HG03432 (cell line): ENCODE measurements around the gene BRD1.
"Not testable (repeated sequence)": the region's sequence is repeated elsewhere in the genome, so short reads cannot be mapped to it uniquely, and the experiment has no call there.

Experiments
- ATAC-seq: cut with Tn5 transposase; IDR thresholded peaks from one replicate; pipeline ENCODE4 v1.9.1; 2021; ENCODE audit warnings: mild to moderate bottlenecking, moderate library complexity; ENCODE audit not compliant: unreplicated experiment

Gene BRD1

GRCh38 chr22:49785841-49786471 is 41.7 kb downstream of the BRD1 start:
- ATAC-seq, result no peak

- ATAC-seq, result no peak
Measured at GRCh38 chr22:49785046-49785521, 42.6 kb downstream of the BRD1 start.

- no peak for ATAC-seq
Measured at GRCh38 chr22:49784630-49784971, 43.1 kb downstream of the BRD1 start.

- ATAC-seq, result no peak
Measured at GRCh38 chr22:49783926-49784629, 43.6 kb downstream of the BRD1 start.

GRCh38 chr22:49783036-49783746 is 44.5 kb downstream of the BRD1 start:
- ATAC-seq, result no peak

- not testable (repeated sequence) for ATAC-seq
Measured at GRCh38 chr22:49781886-49782285, 45.8 kb downstream of the BRD1 start.

GRCh38 chr22:49781289-49781782 is 46.3 kb downstream of the BRD1 start:
- no peak for ATAC-seq

- no peak for ATAC-seq
Measured at GRCh38 chr22:49780698-49781288, 46.9 kb downstream of the BRD1 start.

GRCh38 chr22:49779853-49780697 is 47.6 kb downstream of the BRD1 start:
- ATAC-seq, result no peak

GRCh38 chr22:49779211-49779610 is 48.5 kb downstream of the BRD1 start:
- no peak for ATAC-seq

- ATAC-seq, result no peak
Measured at GRCh38 chr22:49777569-49778249, 50.0 kb downstream of the BRD1 start.

GRCh38 chr22:49776891-49777290 is 50.8 kb downstream of the BRD1 start:
- ATAC-seq, result no peak

GRCh38 chr22:49775867-49776511 is 51.7 kb downstream of the BRD1 start:
- ATAC-seq, result no peak

- no peak for ATAC-seq
Measured at GRCh38 chr22:49775191-49775866, 52.3 kb downstream of the BRD1 start.

GRCh38 chr22:49774499-49775151 is 53.0 kb downstream of the BRD1 start:
- no peak for ATAC-seq

- ATAC-seq, result no peak
Measured at GRCh38 chr22:49774046-49774445, 53.6 kb downstream of the BRD1 start.

- no peak for ATAC-seq
Measured at GRCh38 chr22:49773531-49773930, 54.1 kb downstream of the BRD1 start.

GRCh38 chr22:49772692-49773091 is 55.0 kb downstream of the BRD1 start:
- no peak for ATAC-seq
